HepG2 (cell line): ENCODE measurements around the gene POC1A. TPM values are rescaled to one million over a fixed set of nuclear protein-coding genes. Genes with fewer than 3 reads are reported as not detected.
A peak's percentile ranks its signal among the peaks of the same experiment; 100 is the strongest.

ENCODE experiments used
- BHLHE40 ChIP-seq: IDR thresholded peaks from 2 replicates; pipeline ENCODE4 v1.6.1; 2011; ENCODE audit warnings: low read length, improper control_type of control experiment
- ELF3 ChIP-seq: IDR thresholded peaks from 2 replicates; pipeline ENCODE4 v1.6.1; 2016; ENCODE audit warnings: missing genetic modification reagents, missing compliant biosample characterization
- KDM5B ChIP-seq: sonication (generic); formaldehyde crosslinking; IDR thresholded peaks from 2 replicates; pipeline ENCODE4 v1.4.0; 2020; ENCODE audit warnings: missing genetic modification reagents, mild to moderate bottlenecking, borderline replicate concordance
- KMT2B ChIP-seq: IDR thresholded peaks from 2 replicates; pipeline ENCODE4 v1.6.1; 2016; ENCODE audit warnings: missing genetic modification reagents, missing compliant biosample characterization
- MED8 ChIP-seq: sonication (generic); formaldehyde crosslinking; IDR thresholded peaks from 2 replicates; pipeline ENCODE4 v1.8.1; 2023; ENCODE audit warnings: mild to moderate bottlenecking, missing genetic modification reagents; ENCODE audit not compliant: insufficient replicate concordance
- NFKB2 ChIP-seq: sonication (generic); formaldehyde crosslinking; IDR thresholded peaks from 2 replicates; pipeline ENCODE4 v1.4.0; 2020; ENCODE audit warnings: missing genetic modification reagents, borderline replicate concordance
- NFRKB ChIP-seq: fragments of 450-650 bp; IDR thresholded peaks from 2 replicates; pipeline ENCODE4 v1.6.1; 2017
- NFYC ChIP-seq: IDR thresholded peaks from 2 replicates; pipeline ENCODE4 v1.6.1; 2016; ENCODE audit warnings: missing genetic modification reagents, missing compliant biosample characterization
- PAWR ChIP-seq: sonication (generic); formaldehyde crosslinking; IDR thresholded peaks from 2 replicates; pipeline ENCODE4 v1.4.0; 2020; ENCODE audit warnings: missing genetic modification reagents, mild to moderate bottlenecking, borderline replicate concordance
- PHF20 ChIP-seq: sonication (generic); formaldehyde crosslinking; IDR thresholded peaks from 2 replicates; pipeline ENCODE4 v1.5.0; 2020; ENCODE audit warnings: mild to moderate bottlenecking, missing genetic modification reagents
- TCF7L2 ChIP-seq: IDR thresholded peaks from 2 replicates; pipeline ENCODE4 v1.6.1; 2011; ENCODE audit warnings: mild to moderate bottlenecking, low read depth, low read length, moderate library complexity
- THYN1 ChIP-seq: sonication (generic); formaldehyde crosslinking; IDR thresholded peaks from 2 replicates; pipeline ENCODE4 v1.8.1; 2023; ENCODE audit warnings: low read depth, mild to moderate bottlenecking, moderate library complexity, missing genetic modification reagents, borderline replicate concordance
- ZNF350 ChIP-seq: sonication (generic); formaldehyde crosslinking; IDR thresholded peaks from 2 replicates; pipeline ENCODE4 v1.4.0; 2020; ENCODE audit warnings: mild to moderate bottlenecking, low read depth, missing genetic modification reagents, borderline replicate concordance
- ZNF563 ChIP-seq: sonication (generic); formaldehyde crosslinking; IDR thresholded peaks from 2 replicates; pipeline ENCODE4 v1.8.0; 2022; ENCODE audit warnings: mild to moderate bottlenecking, moderate library complexity, missing genetic modification reagents
- ZNF891 ChIP-seq: sonication (generic); formaldehyde crosslinking; IDR thresholded peaks from 2 replicates; pipeline ENCODE4 v1.5.0; 2020; ENCODE audit warnings: mild to moderate bottlenecking, missing genetic modification reagents
- polyA plus RNA-seq, 8 experiments: library from polyadenylated mRNA; depleted of rRNA in 3 of 8; stranded (reverse) in 7 of 8; unstranded in 1 of 8; fragments of >200 nt; fragmentation: Illumina TruSeq in 4 of 8; extraction: Trizol in 4 of 8; gene quantifications; 2 replicates each; pipeline versions ENCODE4 v1.2.1 to v1.2.3, GENCODE V29; 2011 to 2016; ENCODE audit warnings: low read depth in 4 of 8, missing spikeins in 1 of 8, mixed read lengths in 1 of 8; ENCODE audit not compliant: insufficient read depth in 1 of 8
- total RNA-seq, 5 experiments: library from RNA; depleted of rRNA; stranded (reverse); fragments of >200 nt; fragmentation: Illumina TruSeq; extraction: Trizol; gene quantifications; 2 replicates each; pipeline ENCODE4 v1.2.3, GENCODE V29; 2016; ENCODE audit warnings: low read depth in 1 of 5
- TF ChIP-seq, protein P1 (sequence below): sonication (generic); formaldehyde crosslinking; IDR thresholded peaks from 2 replicates; pipeline ENCODE4 v1.4.0; 2020; ENCODE audit warnings: missing genetic modification reagents, borderline replicate concordance
- TF ChIP-seq, protein P2 (sequence below): sonication (generic); formaldehyde crosslinking; IDR thresholded peaks from 2 replicates; pipeline ENCODE4 v1.5.1; 2020; ENCODE audit warnings: mild to moderate bottlenecking, moderate library complexity, missing genetic modification reagents
- TF ChIP-seq, protein P3 (sequence below): sonication (generic); formaldehyde crosslinking; IDR thresholded peaks from 2 replicates; pipeline ENCODE4 v1.9.0; 2021; ENCODE audit warnings: mild to moderate bottlenecking, missing genetic modification reagents

The POC1A gene
- total and polyA plus RNA-seq, 2 of the 13 experiments (the other 11 are each of a cell fraction or from before 2014, with no cell fraction given): 14.6 to 20.0 TPM

DNA sequence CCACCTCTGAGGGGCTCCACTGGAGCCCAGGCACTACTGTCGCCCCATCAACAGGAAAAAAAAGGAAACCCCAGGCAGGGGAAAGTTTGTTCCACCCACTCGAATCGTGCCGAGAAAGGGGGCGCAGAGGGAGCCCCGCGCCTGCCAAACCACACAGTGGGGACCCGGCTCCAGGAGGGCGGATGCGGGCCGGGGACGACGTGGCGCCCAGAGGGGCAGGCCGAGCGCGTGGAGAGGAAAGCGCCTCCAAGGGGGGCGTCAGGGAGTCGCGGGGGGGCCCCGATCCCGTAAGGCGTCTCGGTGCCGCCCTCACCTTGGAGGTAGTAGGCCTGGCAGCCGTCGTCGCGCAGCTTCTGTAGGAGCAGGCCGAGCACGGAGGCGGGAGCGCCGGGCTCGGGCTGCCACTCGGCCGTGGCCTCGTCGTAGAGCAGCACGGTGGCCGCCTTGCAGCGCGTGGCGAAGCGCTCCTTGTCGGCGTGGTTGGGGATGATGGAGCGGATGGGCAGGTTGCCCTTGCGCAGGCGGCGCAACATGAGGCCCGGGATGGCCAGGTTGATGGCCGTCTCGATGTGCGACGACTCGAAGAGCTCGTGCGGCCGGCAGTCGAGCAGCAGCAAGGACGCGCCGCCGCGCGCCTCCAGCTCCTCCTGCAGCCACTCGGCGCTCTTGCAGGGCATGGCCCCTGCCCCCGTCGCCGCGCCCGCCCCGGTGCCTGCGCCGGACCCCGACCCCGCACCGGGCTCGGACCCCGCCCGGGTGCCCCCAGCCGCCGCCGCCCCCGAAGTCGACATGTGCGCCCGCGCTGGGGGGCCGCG is 98.5 kb downstream of the POC1A start (continued):
- TF ChIP-seq ZNF350 (CRISPR knock-in tag) (no peak; the same call in 1 of the 2 replicates), ZNF563 (CRISPR knock-in tag) (peak; percentile 97), BHLHE40 (no peak), TCF7L2 (no peak), ZNF891 (peak; percentile 37; the same call in 1 of the 2 replicates), ELF3 (CRISPR knock-in tag) (peak; percentile 58), PAWR (CRISPR knock-in tag) (no peak), NFKB2 (CRISPR knock-in tag) (peak; percentile 94), NFYC (CRISPR knock-in tag) (peak; percentile 15), THYN1 (CRISPR knock-in tag) (no peak), KMT2B (CRISPR knock-in tag) (no peak; the same call in 1 of the 2 replicates), MED8 (no peak), KDM5B (CRISPR knock-in tag) (peak; percentile 94), NFRKB (no peak), PHF20 (CRISPR knock-in tag) (0 out of 2 replicates have a peak, but pooled peaks have one; percentile 20)
- TF ChIP-seq, protein P1, sequence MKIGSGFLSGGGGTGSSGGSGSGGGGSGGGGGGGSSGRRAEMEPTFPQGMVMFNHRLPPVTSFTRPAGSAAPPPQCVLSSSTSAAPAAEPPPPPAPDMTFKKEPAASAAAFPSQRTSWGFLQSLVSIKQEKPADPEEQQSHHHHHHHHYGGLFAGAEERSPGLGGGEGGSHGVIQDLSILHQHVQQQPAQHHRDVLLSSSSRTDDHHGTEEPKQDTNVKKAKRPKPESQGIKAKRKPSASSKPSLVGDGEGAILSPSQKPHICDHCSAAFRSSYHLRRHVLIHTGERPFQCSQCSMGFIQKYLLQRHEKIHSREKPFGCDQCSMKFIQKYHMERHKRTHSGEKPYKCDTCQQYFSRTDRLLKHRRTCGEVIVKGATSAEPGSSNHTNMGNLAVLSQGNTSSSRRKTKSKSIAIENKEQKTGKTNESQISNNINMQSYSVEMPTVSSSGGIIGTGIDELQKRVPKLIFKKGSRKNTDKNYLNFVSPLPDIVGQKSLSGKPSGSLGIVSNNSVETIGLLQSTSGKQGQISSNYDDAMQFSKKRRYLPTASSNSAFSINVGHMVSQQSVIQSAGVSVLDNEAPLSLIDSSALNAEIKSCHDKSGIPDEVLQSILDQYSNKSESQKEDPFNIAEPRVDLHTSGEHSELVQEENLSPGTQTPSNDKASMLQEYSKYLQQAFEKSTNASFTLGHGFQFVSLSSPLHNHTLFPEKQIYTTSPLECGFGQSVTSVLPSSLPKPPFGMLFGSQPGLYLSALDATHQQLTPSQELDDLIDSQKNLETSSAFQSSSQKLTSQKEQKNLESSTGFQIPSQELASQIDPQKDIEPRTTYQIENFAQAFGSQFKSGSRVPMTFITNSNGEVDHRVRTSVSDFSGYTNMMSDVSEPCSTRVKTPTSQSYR: 0 out of 2 replicates have a peak, but pooled peaks have one; percentile 38
- TF ChIP-seq, protein P2, sequence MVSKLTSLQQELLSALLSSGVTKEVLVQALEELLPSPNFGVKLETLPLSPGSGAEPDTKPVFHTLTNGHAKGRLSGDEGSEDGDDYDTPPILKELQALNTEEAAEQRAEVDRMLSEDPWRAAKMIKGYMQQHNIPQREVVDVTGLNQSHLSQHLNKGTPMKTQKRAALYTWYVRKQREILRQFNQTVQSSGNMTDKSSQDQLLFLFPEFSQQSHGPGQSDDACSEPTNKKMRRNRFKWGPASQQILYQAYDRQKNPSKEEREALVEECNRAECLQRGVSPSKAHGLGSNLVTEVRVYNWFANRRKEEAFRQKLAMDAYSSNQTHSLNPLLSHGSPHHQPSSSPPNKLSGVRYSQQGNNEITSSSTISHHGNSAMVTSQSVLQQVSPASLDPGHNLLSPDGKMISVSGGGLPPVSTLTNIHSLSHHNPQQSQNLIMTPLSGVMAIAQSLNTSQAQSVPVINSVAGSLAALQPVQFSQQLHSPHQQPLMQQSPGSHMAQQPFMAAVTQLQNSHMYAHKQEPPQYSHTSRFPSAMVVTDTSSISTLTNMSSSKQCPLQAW (CRISPR knock-in tag): 0 out of 2 replicates have a peak, but pooled peaks have one; percentile 20
- TF ChIP-seq, protein P3, sequence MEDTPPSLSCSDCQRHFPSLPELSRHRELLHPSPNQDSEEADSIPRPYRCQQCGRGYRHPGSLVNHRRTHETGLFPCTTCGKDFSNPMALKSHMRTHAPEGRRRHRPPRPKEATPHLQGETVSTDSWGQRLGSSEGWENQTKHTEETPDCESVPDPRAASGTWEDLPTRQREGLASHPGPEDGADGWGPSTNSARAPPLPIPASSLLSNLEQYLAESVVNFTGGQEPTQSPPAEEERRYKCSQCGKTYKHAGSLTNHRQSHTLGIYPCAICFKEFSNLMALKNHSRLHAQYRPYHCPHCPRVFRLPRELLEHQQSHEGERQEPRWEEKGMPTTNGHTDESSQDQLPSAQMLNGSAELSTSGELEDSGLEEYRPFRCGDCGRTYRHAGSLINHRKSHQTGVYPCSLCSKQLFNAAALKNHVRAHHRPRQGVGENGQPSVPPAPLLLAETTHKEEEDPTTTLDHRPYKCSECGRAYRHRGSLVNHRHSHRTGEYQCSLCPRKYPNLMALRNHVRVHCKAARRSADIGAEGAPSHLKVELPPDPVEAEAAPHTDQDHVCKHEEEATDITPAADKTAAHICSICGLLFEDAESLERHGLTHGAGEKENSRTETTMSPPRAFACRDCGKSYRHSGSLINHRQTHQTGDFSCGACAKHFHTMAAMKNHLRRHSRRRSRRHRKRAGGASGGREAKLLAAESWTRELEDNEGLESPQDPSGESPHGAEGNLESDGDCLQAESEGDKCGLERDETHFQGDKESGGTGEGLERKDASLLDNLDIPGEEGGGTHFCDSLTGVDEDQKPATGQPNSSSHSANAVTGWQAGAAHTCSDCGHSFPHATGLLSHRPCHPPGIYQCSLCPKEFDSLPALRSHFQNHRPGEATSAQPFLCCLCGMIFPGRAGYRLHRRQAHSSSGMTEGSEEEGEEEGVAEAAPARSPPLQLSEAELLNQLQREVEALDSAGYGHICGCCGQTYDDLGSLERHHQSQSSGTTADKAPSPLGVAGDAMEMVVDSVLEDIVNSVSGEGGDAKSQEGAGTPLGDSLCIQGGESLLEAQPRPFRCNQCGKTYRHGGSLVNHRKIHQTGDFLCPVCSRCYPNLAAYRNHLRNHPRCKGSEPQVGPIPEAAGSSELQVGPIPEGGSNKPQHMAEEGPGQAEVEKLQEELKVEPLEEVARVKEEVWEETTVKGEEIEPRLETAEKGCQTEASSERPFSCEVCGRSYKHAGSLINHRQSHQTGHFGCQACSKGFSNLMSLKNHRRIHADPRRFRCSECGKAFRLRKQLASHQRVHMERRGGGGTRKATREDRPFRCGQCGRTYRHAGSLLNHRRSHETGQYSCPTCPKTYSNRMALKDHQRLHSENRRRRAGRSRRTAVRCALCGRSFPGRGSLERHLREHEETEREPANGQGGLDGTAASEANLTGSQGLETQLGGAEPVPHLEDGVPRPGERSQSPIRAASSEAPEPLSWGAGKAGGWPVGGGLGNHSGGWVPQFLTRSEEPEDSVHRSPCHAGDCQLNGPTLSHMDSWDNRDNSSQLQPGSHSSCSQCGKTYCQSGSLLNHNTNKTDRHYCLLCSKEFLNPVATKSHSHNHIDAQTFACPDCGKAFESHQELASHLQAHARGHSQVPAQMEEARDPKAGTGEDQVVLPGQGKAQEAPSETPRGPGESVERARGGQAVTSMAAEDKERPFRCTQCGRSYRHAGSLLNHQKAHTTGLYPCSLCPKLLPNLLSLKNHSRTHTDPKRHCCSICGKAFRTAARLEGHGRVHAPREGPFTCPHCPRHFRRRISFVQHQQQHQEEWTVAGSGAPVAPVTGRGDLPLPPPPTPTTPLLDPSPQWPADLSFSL (CRISPR knock-in tag): 0 out of 2 replicates have a peak, but pooled peaks have one; percentile 20
